ENCODE measurements around the gene KIFAP3.
"Not testable (repeated sequence)": the region's sequence is repeated elsewhere in the genome, so short reads cannot be mapped to it uniquely, and the experiment has no call there.

KIFAP3 gene

GRCh38 chr1:169924829-169925228 is 149.7 kb downstream of the KIFAP3 start:
- H3K79me1 ChIP-seq (ENCODE audit: low read length): no peaks in the 10 kb centered on the region
- no peak overlapping the region for H2AK5ac ChIP-seq (ENCODE audit: low read length)
- H3K18ac ChIP-seq (ENCODE audit: low read length): no peak overlapping the region
- no peak for DNase-seq
- no peak overlapping the region for H2BK5ac ChIP-seq (ENCODE audit: low read length)
- no peak overlapping the region for H3K56ac ChIP-seq (ENCODE audit: low read length)
- WGBS (ENCODE audit: extremely low coverage, insufficient coverage, low lambda C conversion rate): no CpG with 5 or more reads among the region's 2 CpGs
- H3K36me3 ChIP-seq (ENCODE audit: control insufficient read depth, insufficient read depth, low read length): no peaks in the 10 kb centered on the region
- H3K9ac ChIP-seq (ENCODE audit: low read length): no peak overlapping the region
- no peaks in the 10 kb centered on the region for H3K27me3 ChIP-seq (ENCODE audit: insufficient read depth, low read length, poor library complexity)
- no peak overlapping the region for H3K27ac ChIP-seq (ENCODE audit: low read depth, low read length)
- no peak overlapping the region for H3K4ac ChIP-seq (ENCODE audit: low read depth, low read length)
- no peaks in the 10 kb centered on the region for H3K4me1 ChIP-seq (ENCODE audit: control insufficient read depth, low read depth, low read length)
- H3K4me2 ChIP-seq (ENCODE audit: low read length): no peak overlapping the region
- H4K5ac ChIP-seq (ENCODE audit: low read length): no peak overlapping the region
- H3K79me2 ChIP-seq (ENCODE audit: control insufficient read depth, insufficient read depth, low read length): no peaks in the 10 kb centered on the region
- no peak overlapping the region for H2BK15ac ChIP-seq (replicated peaks; ENCODE audit: low read depth)
- H2BK120ac ChIP-seq (ENCODE audit: low read depth, low read length): no peak overlapping the region
- no peak overlapping the region for H3K4me3 ChIP-seq (ENCODE audit: low read length)
- no peak overlapping the region for H3K23ac ChIP-seq (ENCODE audit: low read length)
- H4K8ac ChIP-seq (ENCODE audit: low read depth, low read length): no peak overlapping the region

- no peak overlapping the region for H4K8ac ChIP-seq (ENCODE audit: low read depth, low read length)
- no peak overlapping the region for H3K56ac ChIP-seq (ENCODE audit: low read length)
- no peak overlapping the region for H3K9ac ChIP-seq (ENCODE audit: low read length)
- no peak overlapping the region for H4K5ac ChIP-seq (ENCODE audit: low read length)
- no peak overlapping the region for H2BK120ac ChIP-seq (ENCODE audit: low read depth, low read length)
- no peak overlapping the region for H3K27ac ChIP-seq (ENCODE audit: low read depth, low read length)
- H3K18ac ChIP-seq (ENCODE audit: low read length): no peak overlapping the region
- H3K4me3 ChIP-seq (ENCODE audit: low read length): no peak overlapping the region
- no peaks in the 10 kb centered on the region for H3K79me1 ChIP-seq (ENCODE audit: low read length)
- H3K4ac ChIP-seq (ENCODE audit: low read depth, low read length): no peak overlapping the region
- WGBS (ENCODE audit: extremely low coverage, insufficient coverage, low lambda C conversion rate): no CpG with 5 or more reads among the region's 2 CpGs
- DNase-seq: no peak
- H3K4me2 ChIP-seq (ENCODE audit: low read length): no peak overlapping the region
- no peaks in the 10 kb centered on the region for H3K4me1 ChIP-seq (ENCODE audit: control insufficient read depth, low read depth, low read length)
- no peaks in the 10 kb centered on the region for H3K79me2 ChIP-seq (ENCODE audit: control insufficient read depth, insufficient read depth, low read length)
- no peak overlapping the region for H3K23ac ChIP-seq (ENCODE audit: low read length)
- no peaks in the 10 kb centered on the region for H3K36me3 ChIP-seq (ENCODE audit: control insufficient read depth, insufficient read depth, low read length)
- H2BK15ac ChIP-seq (replicated peaks; ENCODE audit: low read depth): no peak overlapping the region
- no peaks in the 10 kb centered on the region for H3K27me3 ChIP-seq (ENCODE audit: insufficient read depth, low read length, poor library complexity)
- no peak overlapping the region for H2BK5ac ChIP-seq (ENCODE audit: low read length)
- H2AK5ac ChIP-seq (ENCODE audit: low read length): no peak overlapping the region
Observed at GRCh38 chr1:169924063-169924462, 150.4 kb downstream of the KIFAP3 start.

- Histone ChIP-seq H3K79me2 (ENCODE audit: control insufficient read depth, insufficient read depth, low read length) (no peaks in the 10 kb centered on the region), H3K4me1 (ENCODE audit: control insufficient read depth, low read depth, low read length) (no peaks in the 10 kb centered on the region), H2BK15ac (replicated peaks; ENCODE audit: low read depth) (no peak overlapping the region), H3K36me3 (ENCODE audit: control insufficient read depth, insufficient read depth, low read length) (no peaks in the 10 kb centered on the region), H3K4me2 (ENCODE audit: low read length) (no peak overlapping the region), H2BK120ac (ENCODE audit: low read depth, low read length) (no peak overlapping the region), H2AK5ac (ENCODE audit: low read length) (no peak overlapping the region), H3K23ac (ENCODE audit: low read length) (no peak overlapping the region), H4K5ac (ENCODE audit: low read length) (no peak overlapping the region), H4K8ac (ENCODE audit: low read depth, low read length) (no peak overlapping the region), H3K79me1 (ENCODE audit: low read length) (no peaks in the 10 kb centered on the region), H3K18ac (ENCODE audit: low read length) (no peak overlapping the region), H3K56ac (ENCODE audit: low read length) (no peak overlapping the region), H3K4ac (ENCODE audit: low read depth, low read length) (no peak overlapping the region), H3K27me3 (ENCODE audit: insufficient read depth, low read length, poor library complexity) (no peaks in the 10 kb centered on the region), H2BK5ac (ENCODE audit: low read length) (no peak overlapping the region), H3K4me3 (ENCODE audit: low read length) (no peak overlapping the region), H3K27ac (ENCODE audit: low read depth, low read length) (no peak overlapping the region), H3K9ac (ENCODE audit: low read length) (no peak overlapping the region)
- WGBS (ENCODE audit: extremely low coverage, insufficient coverage, low lambda C conversion rate): 100% methylated on average over 1 of the region's 4 CpGs
- DNase-seq: no peak
Observed at GRCh38 chr1:169921080-169921479, 153.4 kb downstream of the KIFAP3 start.

GRCh38 chr1:169918927-169919326 is 155.6 kb downstream of the KIFAP3 start:
- Histone ChIP-seq H2BK5ac (ENCODE audit: low read length) (no peak overlapping the region), H3K27me3 (ENCODE audit: insufficient read depth, low read length, poor library complexity) (no peaks in the 10 kb centered on the region), H3K9ac (ENCODE audit: low read length) (no peak overlapping the region), H3K4me3 (ENCODE audit: low read length) (no peak overlapping the region), H3K79me1 (ENCODE audit: low read length) (no peaks in the 10 kb centered on the region), H4K5ac (ENCODE audit: low read length) (no peak overlapping the region), H2BK15ac (replicated peaks; ENCODE audit: low read depth) (no peak overlapping the region), H4K8ac (ENCODE audit: low read depth, low read length) (no peak overlapping the region), H3K27ac (ENCODE audit: low read depth, low read length) (no peak overlapping the region), H2AK5ac (ENCODE audit: low read length) (no peak overlapping the region), H3K18ac (ENCODE audit: low read length) (no peak overlapping the region), H3K56ac (ENCODE audit: low read length) (no peak overlapping the region), H3K79me2 (ENCODE audit: control insufficient read depth, insufficient read depth, low read length) (no peaks in the 10 kb centered on the region), H3K4me2 (ENCODE audit: low read length) (no peak overlapping the region), H2BK120ac (ENCODE audit: low read depth, low read length) (no peak overlapping the region), H3K23ac (ENCODE audit: low read length) (no peak overlapping the region), H3K36me3 (ENCODE audit: control insufficient read depth, insufficient read depth, low read length) (no peaks in the 10 kb centered on the region), H3K4ac (ENCODE audit: low read depth, low read length) (no peak overlapping the region), H3K4me1 (ENCODE audit: control insufficient read depth, low read depth, low read length) (no peaks in the 10 kb centered on the region)
- DNase-seq: no peak
- WGBS (ENCODE audit: extremely low coverage, insufficient coverage, low lambda C conversion rate): no CpG with 5 or more reads among the region's 1 CpG

- H4K5ac ChIP-seq (ENCODE audit: low read length); H3K27ac ChIP-seq (ENCODE audit: low read depth, low read length); H3K79me2 ChIP-seq (ENCODE audit: control insufficient read depth, insufficient read depth, low read length); H3K9ac ChIP-seq (ENCODE audit: low read length); H3K4me2 ChIP-seq (ENCODE audit: low read length); H4K8ac ChIP-seq (ENCODE audit: low read depth, low read length); H2BK15ac ChIP-seq (replicated peaks; ENCODE audit: low read depth); H3K4me3 ChIP-seq (ENCODE audit: low read length); H2AK5ac ChIP-seq (ENCODE audit: low read length); H3K23ac ChIP-seq (ENCODE audit: low read length); H2BK5ac ChIP-seq (ENCODE audit: low read length); H2BK120ac ChIP-seq (ENCODE audit: low read depth, low read length); H3K27me3 ChIP-seq (ENCODE audit: insufficient read depth, low read length, poor library complexity); H3K4me1 ChIP-seq (ENCODE audit: control insufficient read depth, low read depth, low read length); H3K36me3 ChIP-seq (ENCODE audit: control insufficient read depth, insufficient read depth, low read length); H3K18ac ChIP-seq (ENCODE audit: low read length); H3K56ac ChIP-seq (ENCODE audit: low read length); H3K79me1 ChIP-seq (ENCODE audit: low read length); DNase-seq; H3K4ac ChIP-seq (ENCODE audit: low read depth, low read length): not testable (repeated sequence)
- WGBS (ENCODE audit: extremely low coverage, insufficient coverage, low lambda C conversion rate): no CpG with 5 or more reads among the region's 9 CpGs
Observed at GRCh38 chr1:169918220-169918619, 156.3 kb downstream of the KIFAP3 start.

- no peaks in the 10 kb centered on the region for H3K79me1 ChIP-seq (ENCODE audit: low read length)
- H3K18ac ChIP-seq (ENCODE audit: low read length): no peak overlapping the region
- H3K4me3 ChIP-seq (ENCODE audit: low read length): no peak overlapping the region
- H3K23ac ChIP-seq (ENCODE audit: low read length): no peak overlapping the region
- WGBS (ENCODE audit: extremely low coverage, insufficient coverage, low lambda C conversion rate): no CpG with 5 or more reads among the region's 15 CpGs
- no peak overlapping the region for H4K8ac ChIP-seq (ENCODE audit: low read depth, low read length)
- no peaks in the 10 kb centered on the region for H3K36me3 ChIP-seq (ENCODE audit: control insufficient read depth, insufficient read depth, low read length)
- H2AK5ac ChIP-seq (ENCODE audit: low read length): no peak overlapping the region
- H2BK5ac ChIP-seq (ENCODE audit: low read length): no peak overlapping the region
- H3K4me1 ChIP-seq (ENCODE audit: control insufficient read depth, low read depth, low read length): no peaks in the 10 kb centered on the region
- H3K79me2 ChIP-seq (ENCODE audit: control insufficient read depth, insufficient read depth, low read length): no peaks in the 10 kb centered on the region
- H3K27me3 ChIP-seq (ENCODE audit: insufficient read depth, low read length, poor library complexity): no peaks in the 10 kb centered on the region
- H3K27ac ChIP-seq (ENCODE audit: low read depth, low read length): no peak overlapping the region
- H3K9ac ChIP-seq (ENCODE audit: low read length): no peak overlapping the region
- no peak overlapping the region for H2BK15ac ChIP-seq (replicated peaks; ENCODE audit: low read depth)
- H3K4me2 ChIP-seq (ENCODE audit: low read length): no peak overlapping the region
- no peak overlapping the region for H3K4ac ChIP-seq (ENCODE audit: low read depth, low read length)
- H3K56ac ChIP-seq (ENCODE audit: low read length): no peak overlapping the region
- DNase-seq: no peak
- H2BK120ac ChIP-seq (ENCODE audit: low read depth, low read length): no peak overlapping the region
- H4K5ac ChIP-seq (ENCODE audit: low read length): no peak overlapping the region
Observed at GRCh38 chr1:169915150-169915549, 159.3 kb downstream of the KIFAP3 start.

Measured in mesendoderm (in vitro differentiated cells).